Stromal cell of bone marrow (primary cell): Measurements from ENCODE around the gene MYO1B.

ENCODE experiments used
- DNase-seq: peaks from one replicate; pipeline ENCODE4 v3.0.0-alpha.2; 2012; ENCODE audit warnings: low read depth

MYO1B gene

GRCh38 chr2:191299010-191299409 lies 53.8 kb downstream of the MYO1B start:
- DNase-seq: no peak

- no peak for DNase-seq
These were observed 54.7 kb downstream of the MYO1B start for GRCh38 chr2:191299866-191300265.

GRCh38 chr2:191301971-191302370 lies 56.8 kb downstream of the MYO1B start:
- no peak for DNase-seq

GRCh38 chr2:191302459-191303139 lies 57.4 kb downstream of the MYO1B start:
- no peak for DNase-seq

DNA sequence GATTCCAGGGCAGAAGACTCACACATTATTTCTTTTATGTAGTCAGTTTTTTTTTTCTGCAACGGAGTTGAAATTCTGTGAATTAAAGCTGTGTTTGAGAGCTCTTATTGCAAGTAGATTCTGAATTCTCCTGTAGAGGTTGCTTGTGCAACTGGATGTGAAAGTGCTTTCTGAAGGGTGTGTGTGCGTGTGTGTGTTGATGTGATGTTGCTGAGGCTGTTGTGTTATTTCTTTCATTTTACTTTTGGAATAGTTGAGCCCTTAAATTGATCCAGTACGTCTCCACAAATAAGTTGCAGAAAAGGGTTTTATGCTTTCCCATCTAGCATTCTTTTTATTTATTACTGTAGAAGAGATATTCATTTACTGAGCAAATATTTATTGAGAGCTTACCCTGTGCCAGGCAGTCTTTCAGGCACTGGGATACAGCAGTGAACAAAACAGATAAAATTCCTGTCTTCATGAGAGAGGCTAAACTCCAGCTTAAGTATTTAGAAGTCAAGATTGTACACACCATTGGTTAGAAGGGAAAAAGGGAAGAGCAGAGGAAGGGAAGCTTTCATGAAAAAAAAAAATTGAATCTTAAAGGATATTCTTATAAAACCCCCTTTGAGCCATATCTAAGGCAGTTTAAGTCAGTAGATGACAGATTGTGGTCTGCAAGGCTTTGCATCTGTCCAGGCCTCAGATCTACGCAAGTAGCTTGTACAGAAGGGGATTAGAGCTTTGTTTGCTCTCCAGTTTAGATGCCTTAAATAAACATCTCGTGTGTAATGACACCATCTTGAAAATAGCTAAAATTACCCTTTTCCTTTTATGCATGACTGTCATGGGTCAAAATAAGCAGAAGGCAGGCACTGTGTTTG lies 58.2 kb downstream of the MYO1B start:
- no peak for DNase-seq

GRCh38 chr2:191304939-191305875 lies 60.0 kb downstream of the MYO1B start:
- DNase-seq: peak; percentile 88

GRCh38 chr2:191308026-191308425 lies 62.8 kb downstream of the MYO1B start:
- no peak for DNase-seq

- no peak for DNase-seq
These were observed 66.0 kb downstream of the MYO1B start for GRCh38 chr2:191311156-191311555.

DNA sequence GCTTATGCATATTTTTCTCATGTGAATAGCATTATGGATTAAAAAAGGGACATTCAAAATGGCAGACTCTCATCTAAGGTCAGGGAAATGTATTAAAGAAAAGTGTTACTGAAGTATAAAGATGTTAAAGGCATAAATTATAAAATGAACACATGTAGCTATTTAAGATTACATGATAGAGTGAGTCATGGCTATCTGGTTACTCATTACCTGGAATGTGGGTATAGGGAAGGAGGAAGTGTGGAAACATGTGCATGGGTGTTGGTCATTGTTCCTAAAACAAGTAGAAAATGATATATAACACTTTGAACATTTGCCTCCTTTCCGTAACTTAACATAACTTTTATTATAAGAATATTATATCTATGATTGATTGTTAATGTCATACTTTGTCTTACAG lies 66.4 kb downstream of the MYO1B start:
- DNase-seq: no peak

- no peak for DNase-seq
These were observed 67.0 kb downstream of the MYO1B start for GRCh38 chr2:191312163-191312562.

- no peak for DNase-seq
These were observed 67.5 kb downstream of the MYO1B start for GRCh38 chr2:191312662-191313061.

DNA sequence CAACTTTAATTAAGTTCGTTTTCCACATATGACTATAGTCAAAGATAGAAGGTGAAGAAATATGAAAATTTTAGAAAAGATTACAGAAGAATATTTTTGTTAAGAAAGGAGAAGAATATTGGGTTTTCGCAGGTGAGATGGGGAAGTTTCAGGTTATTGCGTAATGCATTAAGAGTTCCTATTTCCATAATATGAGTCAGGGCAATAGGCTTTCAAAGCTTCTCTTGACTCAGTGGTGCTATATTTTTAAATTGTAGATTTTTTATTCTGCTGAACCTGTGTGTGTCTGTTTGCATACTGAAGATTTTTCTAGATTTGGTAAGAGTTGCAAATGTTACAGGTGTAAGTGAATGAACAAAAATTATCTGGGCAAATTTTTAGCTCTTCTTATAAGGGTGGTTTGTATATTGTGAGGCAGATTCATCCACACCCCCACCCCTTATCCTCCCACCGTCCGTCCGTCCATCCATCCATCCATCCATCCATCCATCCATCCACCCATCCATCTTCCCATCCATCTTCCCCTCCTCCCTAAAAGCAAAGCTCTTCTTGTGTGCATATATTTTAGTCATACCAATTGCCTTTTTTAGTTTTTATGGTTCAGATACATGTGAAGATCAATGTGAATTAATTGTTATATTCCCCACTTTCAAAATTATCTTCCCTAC lies 69.6 kb downstream of the MYO1B start:
- no peak for DNase-seq

DNA sequence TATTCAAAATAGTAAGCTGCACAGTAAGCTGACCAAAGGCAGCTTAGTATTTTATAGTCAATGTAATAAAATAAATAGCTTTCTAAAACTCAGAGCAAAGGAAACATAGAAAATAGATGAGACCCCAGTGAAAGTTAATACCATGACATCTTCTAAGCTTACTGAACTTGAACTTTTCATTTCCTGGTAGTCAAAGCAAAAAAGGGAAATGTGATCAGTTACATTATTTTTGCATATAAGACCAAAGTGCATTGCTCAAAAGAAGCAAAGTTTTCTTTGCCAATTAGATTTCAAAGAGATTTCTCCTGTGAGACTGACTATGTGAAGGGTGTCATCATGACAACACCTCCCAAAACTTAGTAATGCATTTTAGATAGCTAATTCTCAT lies 70.2 kb downstream of the MYO1B start:
- no peak for DNase-seq

GRCh38 chr2:191316246-191316994 lies 71.2 kb downstream of the MYO1B start:
- no peak for DNase-seq

DNA sequence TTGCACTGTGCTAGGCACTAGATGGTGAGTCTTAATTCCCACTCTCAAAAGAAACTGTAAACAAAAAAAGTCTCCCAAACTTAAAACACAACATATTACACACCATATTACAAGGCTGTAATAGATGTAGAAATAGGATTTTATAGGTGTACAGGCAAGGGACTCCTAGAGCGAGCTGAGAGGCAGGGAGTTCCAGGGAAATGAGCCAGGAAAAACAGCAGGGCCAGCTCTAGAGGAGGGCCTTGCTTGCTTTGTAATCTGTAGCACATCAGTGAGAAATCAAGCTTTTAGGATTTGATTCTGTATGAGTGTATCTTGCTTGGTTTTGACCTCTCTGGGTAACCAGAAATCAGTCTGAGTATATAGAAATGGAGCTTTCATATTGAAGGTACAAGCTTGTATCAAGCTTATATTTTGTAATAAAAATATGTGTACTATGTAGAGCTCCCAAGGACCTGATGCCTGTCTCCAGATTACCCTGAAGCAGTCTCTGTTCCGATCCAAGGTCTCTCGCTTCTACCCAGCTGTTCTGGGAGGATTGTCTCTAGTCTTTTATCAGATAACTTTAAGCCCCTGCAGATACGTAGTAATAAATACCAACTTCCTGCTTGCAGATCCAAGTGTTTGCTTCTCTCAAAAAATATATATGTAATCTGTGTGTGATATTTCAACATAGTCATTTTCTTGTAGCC lies 73.0 kb downstream of the MYO1B start:
- DNase-seq: peak; percentile 71

- no peak for DNase-seq
These were observed 73.5 kb downstream of the MYO1B start for GRCh38 chr2:191318729-191319078.

GRCh38 chr2:191319186-191319585 lies 74.0 kb downstream of the MYO1B start:
- DNase-seq: peak; percentile 72

GRCh38 chr2:191320881-191321280 lies 75.7 kb downstream of the MYO1B start:
- DNase-seq: no peak

- peak; percentile 79 for DNase-seq
These were observed 76.9 kb downstream of the MYO1B start for GRCh38 chr2:191321861-191322662.
